Activated naive CD4-positive, alpha-beta T cell treated with anti-CD3 and anti-CD28 coated beads, Interleukin-2, amount 50 U/mL, for 16 hours (primary cell): ENCODE results near the gene TBL1XR1.

ENCODE experiments used
- DNase-seq: peaks from one replicate; pipeline ENCODE4 v3.0.0-alpha.2; 2020

TBL1XR1 gene

DNA sequence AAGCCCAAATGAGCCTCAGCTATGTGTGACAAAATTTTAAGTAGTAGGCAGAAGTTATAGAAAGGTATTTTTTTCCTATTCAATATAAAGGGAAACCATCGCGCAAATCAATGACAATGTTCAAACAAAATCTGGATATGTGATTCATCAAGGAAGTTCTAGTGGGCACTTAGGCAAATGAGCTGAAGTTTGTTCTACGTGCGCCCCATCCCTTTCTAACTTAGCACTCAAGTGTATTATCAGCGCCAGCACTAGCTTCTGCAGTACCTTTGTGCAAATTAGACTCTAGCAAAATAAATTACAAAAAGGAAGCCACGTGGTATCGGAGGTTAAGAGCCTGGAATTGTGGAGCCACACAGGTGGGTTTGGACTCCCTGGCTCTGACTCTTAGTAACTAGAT, 91.1 kb downstream of the TBL1XR1 start:
- DNase-seq: no peak

- DNase-seq: no peak
These were observed 91.7 kb downstream of the TBL1XR1 start for GRCh38 chr3:177105623-177106022.

DNA sequence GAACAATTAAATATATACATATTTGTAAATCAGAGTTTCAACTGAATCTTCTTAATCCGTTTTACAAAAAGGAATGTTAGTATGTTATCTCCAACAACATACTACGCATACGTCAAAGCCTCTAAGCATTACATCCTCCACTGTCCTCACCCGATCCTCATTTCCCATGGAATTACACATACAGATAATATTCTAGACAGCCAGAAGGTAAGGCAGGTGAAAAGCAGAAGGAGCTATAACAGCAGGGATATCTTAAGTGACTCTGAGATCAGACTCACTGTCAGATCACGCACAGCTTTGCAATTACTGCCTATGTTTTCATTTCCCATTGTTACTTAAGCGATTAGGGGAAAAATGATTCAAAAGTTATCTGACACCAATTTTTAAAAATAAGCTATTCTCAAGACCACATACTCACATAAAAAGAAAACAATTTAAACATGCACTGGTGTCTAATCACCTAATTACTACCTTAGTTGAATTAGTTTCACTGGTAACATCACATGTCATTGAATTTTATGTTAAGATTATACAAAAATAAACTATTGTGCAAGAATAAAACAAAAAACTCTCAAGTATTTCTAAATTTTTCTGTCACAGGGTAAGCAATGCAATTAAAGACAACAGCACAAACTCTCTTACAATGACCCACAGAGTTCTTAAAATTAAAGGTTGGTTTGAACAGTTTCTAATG, 92.8 kb downstream of the TBL1XR1 start:
- no peak for DNase-seq

DNA sequence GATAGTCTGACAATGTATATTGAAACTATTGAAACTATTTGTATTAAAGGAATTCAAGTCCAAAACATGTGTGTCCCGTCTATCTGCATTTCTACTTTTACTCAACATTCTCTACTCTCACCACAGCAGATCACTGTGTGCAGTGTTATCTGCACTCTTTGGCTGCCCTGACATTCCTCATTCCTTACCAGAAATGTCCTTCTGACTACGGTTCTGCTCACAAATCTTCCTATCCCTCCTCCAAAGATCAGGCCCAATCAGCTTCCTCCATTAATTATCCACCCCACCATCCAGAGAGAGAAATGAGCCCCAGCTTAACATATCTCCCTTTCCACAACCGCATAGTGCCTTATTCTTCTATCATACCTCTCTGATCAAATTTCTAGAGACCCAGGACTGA, 94.7 kb downstream of the TBL1XR1 start:
- DNase-seq: no peak

- DNase-seq: no peak
These were observed 98.7 kb downstream of the TBL1XR1 start for GRCh38 chr3:177098551-177098950.

GRCh38 chr3:177096615-177097014, 100.7 kb downstream of the TBL1XR1 start:
- no peak for DNase-seq

- no peak for DNase-seq
These were observed 103.3 kb downstream of the TBL1XR1 start for GRCh38 chr3:177093966-177094365.

- no peak for DNase-seq
These were observed 107.4 kb downstream of the TBL1XR1 start for GRCh38 chr3:177089901-177090300.

DNA sequence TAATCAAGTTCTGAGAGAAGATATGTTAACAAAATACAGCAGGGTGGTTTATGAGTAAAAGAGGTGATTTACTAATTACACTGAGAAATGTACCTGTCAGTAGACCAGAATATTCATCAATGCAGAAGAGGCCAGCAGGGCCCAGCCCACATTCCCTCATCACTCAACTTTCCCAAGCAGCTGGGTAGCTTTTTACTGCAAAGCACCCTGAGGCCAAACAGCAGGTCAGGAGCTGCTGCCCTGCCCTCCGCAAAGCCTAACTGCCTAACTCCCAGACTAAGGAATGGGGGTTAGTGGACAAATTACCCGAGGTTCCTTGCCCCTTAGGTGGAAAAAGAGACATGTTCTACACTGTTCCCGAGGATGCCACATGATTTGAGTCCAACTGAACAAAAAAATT, 108.2 kb downstream of the TBL1XR1 start:
- no peak for DNase-seq

- no peak for DNase-seq
These were observed 111.5 kb downstream of the TBL1XR1 start for GRCh38 chr3:177085794-177086193.

GRCh38 chr3:177084616-177085015, 112.7 kb downstream of the TBL1XR1 start:
- DNase-seq: no peak

DNA sequence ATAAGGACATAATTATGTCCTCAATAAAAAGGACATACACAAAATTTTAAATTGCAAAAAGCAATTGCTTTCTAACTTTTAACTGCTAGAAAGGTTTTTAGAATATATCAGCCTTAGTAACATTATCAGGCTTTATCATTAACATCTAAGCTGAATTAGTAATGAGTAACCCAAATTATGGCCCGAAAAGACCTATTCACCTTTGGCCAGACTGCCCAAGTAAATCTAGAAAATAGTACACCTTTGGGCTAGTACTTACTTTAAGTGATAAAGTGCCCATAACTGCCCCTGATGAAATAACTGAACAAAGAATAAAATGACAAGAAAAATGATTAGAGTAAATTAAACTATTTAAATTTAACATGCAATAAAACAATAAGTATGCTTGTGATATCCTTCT, 117.2 kb downstream of the TBL1XR1 start:
- DNase-seq: no peak

- DNase-seq: no peak
These were observed 117.6 kb downstream of the TBL1XR1 start for GRCh38 chr3:177079684-177080083.

DNA sequence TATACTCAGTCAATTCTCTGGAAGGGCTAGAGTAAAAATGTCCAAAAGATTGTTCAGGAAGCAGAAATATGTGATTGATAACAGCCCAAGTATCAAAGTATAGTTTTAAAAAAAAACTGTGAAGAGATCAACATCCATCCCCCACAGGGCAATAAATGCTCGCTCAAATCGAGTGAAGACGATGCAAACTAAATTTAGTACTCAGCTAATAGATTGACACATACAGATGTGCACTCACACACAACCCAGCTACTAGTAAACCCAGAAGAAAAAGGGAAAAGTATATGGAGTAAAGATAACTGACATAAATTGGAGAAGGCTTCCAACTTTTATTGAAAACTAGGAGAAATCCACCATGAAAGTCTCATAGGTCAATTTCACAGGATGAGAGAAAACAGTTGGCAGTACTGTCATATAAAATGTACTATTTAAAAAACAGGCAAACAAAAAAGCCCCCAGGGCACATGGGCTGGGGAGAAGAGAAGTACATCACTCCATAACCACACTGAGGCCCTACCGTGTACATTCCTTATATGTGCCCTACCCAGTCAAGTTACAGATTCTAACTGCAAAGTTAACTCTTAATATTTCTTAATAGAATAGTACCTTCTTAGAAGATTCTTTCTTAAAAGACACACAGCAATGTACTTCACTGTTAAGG, 125.7 kb downstream of the TBL1XR1 start:
- no peak for DNase-seq

DNA sequence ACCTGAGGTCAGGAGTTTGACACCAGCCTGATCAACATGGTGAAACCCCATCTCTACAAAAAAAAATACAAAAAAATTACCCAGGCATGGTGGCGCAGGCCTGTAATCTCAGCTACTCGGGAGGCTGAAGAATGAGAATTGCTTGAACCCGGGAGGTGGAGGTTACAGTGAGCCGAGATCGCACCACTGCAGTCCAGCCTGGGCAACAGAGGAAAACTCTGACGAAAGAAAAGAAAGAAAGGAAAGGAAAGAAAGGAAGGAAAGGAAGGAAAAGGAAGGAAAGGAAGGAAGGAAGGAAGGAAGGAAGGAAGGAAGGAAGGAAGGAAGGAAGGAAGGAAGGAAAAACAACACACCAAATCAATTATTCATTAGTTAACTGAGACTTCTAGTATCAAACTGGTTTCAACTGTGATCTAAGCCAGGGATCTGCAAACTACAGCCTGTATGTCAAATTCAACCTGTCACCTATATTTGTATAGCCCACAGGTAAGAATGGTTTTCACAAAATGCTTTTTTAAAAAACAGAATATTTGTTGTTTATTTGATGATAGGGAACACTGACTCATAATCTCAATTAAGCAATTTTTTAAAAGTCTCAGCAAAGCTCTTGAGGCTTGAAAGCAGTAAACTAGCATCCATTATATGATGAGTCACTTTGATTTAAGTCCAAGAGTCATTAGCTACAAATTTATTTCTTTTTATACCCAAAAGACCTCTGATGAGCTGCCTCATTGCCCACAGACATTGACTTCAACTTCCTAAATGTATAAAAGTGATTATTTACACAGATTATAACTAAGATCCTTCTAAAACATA, 127.6 kb downstream of the TBL1XR1 start:
- no peak for DNase-seq

GRCh38 chr3:177068967-177069366, 128.3 kb downstream of the TBL1XR1 start:
- no peak for DNase-seq

GRCh38 chr3:177066068-177066467, 131.2 kb downstream of the TBL1XR1 start:
- no peak for DNase-seq

- no peak for DNase-seq
These were observed 131.8 kb downstream of the TBL1XR1 start for GRCh38 chr3:177065285-177066033.

DNA sequence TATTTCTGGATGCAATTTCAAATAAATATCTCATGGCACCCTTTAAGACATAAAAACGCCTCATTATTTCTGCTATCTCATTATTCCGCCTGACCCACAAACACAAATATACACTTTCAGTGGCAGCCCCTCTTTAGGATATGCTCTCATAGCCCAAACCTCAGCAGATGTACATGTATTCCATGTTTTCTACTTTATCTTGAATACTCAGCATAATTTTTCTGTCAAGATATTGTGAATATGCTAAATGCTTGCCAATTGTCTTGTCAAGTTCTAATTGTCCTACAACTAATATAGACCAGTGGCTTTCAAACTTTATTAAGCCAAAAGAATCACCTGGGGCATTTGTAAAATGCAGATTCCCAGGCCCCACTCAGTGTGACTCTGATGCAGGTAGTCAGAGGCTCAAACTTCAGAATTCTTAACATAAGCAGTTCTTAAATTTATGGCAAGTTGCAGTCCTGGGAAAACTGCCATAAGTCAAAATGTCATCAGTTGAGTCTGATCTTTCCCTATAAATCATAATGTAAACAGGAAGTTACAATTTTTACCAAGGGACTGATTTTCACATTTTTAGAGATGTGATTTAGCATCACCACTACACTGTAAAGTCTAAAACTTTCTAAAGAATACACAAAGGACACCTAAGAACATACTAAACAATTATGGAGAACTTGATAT, 135.1 kb downstream of the TBL1XR1 start:
- no peak for DNase-seq

- DNase-seq: no peak
These were observed 135.9 kb downstream of the TBL1XR1 start for GRCh38 chr3:177061369-177061768.

DNA sequence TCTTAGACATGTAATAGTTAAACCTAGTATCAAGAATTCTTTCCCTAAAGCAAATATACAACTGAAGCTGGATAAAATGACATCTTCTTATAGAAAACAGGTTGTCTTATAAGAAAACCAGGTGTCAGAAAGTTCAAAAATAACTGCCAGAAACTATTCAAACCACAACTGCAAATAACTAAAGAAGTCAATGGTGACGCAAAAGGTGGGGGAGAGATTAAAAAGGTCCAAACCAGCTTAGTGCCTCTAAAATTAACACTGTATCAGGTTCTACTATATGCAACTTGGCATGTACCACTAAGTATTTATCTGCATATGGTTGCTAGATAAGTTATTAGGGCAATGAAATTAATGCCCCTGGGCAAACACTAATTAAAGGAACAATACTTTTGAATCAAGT, 136.8 kb downstream of the TBL1XR1 start:
- no peak for DNase-seq

DNA sequence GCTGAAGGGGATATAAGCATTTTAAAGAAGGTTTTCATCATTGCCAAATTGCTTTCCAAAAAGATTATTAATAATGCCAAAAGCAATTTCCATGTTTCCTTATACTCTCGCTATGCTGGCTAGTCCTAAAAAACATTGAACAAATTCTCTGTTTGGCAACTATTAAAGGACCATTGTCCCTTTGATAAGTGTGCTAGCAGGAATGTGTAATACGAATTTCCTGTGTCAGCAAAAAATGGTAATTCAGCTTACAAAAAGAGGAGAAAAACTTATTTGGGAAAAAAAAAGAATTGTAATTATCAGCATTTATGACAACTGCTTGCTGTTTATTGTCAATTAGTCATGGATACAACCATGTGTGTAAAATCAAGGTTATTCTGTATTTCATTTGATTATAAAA, 138.6 kb downstream of the TBL1XR1 start:
- no peak for DNase-seq

DNA sequence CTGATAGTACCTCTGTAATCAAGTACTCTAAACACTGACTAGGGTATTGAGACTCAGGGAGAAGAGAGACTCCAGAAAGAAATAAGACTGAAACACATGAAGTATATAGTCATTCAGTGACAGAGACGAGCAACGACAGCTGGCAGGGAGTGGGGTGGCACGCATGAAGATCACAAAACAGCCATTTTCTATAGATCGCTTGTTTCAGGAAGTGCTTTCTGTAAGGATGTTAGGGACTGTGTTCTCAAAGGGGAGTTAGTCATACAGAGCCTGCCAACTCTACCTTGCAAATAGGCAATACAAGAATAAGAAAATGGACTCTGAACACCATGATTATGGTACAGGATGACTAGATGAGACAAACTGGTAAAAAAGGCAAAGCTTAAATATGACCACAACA, 139.5 kb downstream of the TBL1XR1 start:
- peak; percentile 61 for DNase-seq
